H4 (cell line): ENCODE results near the gene ATG9B. TPM values are rescaled to one million over a fixed set of nuclear protein-coding genes. Genes with fewer than 3 reads are reported as not detected.

Source experiments
- DNase-seq: peaks from one replicate; pipeline ENCODE4 v3.0.0-alpha.2; 2015; ENCODE audit warnings: low spot score
- total RNA-seq: library from RNA; depleted of rRNA; stranded (reverse); fragments of >200 nt; shearing (Covaris generic); gene quantifications from 2 replicates; pipeline ENCODE4 v1.2.3, GENCODE V29; 2014; rRNA removed

Gene ATG9B, protein sequence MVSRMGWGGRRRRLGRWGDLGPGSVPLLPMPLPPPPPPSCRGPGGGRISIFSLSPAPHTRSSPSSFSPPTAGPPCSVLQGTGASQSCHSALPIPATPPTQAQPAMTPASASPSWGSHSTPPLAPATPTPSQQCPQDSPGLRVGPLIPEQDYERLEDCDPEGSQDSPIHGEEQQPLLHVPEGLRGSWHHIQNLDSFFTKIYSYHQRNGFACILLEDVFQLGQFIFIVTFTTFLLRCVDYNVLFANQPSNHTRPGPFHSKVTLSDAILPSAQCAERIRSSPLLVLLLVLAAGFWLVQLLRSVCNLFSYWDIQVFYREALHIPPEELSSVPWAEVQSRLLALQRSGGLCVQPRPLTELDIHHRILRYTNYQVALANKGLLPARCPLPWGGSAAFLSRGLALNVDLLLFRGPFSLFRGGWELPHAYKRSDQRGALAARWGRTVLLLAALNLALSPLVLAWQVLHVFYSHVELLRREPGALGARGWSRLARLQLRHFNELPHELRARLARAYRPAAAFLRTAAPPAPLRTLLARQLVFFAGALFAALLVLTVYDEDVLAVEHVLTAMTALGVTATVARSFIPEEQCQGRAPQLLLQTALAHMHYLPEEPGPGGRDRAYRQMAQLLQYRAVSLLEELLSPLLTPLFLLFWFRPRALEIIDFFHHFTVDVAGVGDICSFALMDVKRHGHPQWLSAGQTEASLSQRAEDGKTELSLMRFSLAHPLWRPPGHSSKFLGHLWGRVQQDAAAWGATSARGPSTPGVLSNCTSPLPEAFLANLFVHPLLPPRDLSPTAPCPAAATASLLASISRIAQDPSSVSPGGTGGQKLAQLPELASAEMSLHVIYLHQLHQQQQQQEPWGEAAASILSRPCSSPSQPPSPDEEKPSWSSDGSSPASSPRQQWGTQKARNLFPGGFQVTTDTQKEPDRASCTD
- 0.17 TPM in 1 of 2 replicates, not detected in the other for total RNA-seq

DNA sequence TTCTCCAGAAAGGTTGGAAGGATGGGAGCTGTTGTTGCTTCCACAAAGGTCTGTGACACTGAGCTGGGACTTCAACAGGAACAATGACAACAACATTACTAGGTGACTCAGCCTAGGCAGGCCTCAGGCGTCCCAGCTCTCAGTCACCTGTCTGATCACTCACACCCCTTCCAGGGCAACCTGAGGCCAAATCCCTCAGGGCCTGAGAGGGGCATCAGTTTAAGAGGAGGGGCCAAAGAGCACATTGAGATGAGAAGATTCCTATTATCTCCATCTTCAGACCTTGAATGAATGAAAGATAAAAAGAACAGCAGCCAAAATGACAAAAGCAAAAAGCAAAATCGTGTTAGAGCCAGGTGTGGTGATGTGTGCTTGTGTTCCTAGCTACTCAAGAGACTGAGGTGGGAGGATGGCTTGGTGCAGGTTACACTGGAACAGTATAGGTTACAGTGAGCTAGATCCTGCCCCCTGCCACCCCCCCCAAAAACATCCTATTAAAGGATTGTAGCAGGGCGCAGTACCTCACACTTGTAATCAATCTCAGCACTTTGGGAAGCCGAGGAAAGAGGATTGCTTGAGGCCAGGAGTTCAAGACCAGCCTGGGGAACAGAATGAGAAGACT, at the start of gene ATG9B:
Gene ATG9B (minus strand): TSS at position 60 of the 622 bp plus-strand sequence. CDS start 71 bp downstream, outside the sequence.
- no peak for DNase-seq

DNA sequence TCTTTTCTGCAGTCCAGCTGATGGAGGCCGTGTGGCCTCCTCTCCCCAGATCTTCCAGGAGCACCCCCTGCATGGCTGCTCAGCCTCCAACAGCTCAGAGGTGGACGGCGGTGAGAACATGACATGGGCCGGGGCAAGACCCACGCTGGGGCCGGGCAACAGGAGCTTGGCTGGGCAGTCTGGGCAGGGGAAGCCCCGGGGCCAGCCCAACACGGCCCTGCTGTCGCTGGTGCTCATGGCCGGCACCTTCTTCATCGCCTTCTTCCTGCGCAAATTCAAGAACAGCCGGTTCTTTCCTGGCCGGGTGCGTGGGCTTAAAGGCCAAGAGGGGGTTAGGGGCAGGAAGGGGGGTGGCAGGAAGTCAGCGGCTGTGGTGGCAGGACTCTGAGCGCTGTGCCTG, 49.7 kb upstream of the ATG9B start:
- DNase-seq: no peak

DNA sequence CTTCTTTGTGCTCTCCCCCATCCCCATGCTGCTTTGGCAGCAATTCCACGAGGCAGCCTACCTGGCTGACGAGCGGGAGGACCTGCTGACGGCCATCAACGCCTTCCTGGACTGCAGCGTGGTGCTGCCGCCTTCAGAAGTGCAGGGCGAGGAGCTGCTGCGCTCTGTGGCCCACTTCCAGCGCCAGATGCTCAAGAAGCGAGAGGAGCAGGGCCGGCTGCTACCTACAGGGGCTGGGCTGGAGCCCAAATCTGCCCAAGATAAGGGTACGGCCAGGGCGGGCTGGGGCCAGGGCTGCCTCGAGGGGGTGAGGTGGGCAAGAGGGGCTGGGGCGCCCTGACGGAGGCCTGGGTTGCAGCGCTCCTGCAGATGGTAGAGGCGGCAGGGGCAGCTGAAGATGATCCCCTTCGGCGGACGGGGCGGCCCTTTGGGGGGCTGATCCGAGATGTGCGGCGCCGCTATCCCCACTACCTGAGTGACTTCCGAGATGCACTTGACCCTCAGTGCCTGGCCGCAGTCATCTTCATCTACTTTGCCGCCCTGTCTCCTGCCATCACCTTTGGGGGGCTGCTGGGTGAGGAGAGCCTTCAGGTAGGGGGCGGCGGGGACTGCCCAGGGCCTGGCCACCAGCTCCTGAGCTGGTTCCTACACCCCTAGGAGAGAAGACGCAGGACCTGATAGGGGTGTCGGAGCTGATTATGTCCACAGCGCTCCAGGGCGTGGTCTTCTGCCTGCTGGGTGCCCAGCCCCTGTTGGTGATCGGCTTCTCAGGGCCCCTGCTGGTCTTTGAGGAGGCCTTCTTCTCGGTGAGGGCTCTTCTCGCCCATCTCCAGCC, 47.0 kb upstream of the ATG9B start:
- no peak for DNase-seq

DNA sequence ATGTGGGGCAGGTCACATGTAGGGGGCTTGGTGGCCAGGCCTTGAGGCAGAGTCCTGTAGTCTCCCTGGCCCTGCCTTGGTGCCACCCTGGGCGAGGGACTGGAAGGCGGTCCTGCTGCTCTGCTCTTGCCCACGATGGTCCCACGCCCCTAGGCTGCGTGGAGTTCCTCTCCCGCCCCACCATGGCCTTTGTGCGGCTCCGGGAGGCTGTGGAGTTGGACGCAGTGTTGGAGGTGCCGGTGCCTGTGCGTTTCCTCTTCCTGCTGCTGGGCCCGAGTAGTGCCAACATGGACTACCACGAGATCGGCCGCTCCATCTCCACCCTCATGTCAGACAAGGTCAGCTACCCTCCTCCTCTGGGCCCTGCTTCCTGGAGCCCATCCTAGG, 46.3 kb upstream of the ATG9B start:
- no peak for DNase-seq

DNA sequence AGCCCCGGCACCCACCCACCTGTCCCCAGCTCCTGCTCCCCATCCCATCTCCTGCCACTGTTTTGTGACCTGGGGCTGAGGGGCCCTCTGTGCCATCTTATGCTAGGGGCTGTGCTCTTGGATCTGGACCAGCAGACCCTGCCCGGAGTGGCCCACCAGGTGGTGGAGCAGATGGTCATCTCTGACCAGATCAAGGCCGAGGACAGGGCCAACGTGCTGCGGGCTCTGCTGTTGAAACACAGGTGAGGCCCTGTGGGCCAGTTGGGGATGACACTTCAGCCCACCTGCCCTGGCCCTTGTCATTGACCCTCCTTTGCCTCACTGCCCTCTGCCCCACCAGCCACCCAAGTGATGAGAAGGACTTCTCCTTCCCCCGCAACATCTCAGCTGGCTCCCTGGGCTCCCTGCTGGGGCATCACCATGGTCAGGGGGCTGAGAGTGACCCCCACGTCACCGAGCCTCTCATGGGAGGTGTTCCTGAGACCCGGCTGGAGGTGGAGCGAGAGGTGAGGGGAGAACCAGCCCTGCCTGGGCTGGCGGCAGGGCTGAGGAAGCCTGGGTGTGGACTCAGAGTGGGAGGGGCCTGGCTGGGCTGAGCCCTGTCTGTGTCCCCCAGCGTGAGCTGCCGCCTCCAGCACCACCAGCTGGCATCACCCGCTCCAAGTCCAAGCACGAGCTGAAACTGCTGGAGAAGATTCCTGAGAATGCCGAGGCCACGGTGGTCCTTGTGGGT, 45.7 kb upstream of the ATG9B start:
- no peak for DNase-seq

DNA sequence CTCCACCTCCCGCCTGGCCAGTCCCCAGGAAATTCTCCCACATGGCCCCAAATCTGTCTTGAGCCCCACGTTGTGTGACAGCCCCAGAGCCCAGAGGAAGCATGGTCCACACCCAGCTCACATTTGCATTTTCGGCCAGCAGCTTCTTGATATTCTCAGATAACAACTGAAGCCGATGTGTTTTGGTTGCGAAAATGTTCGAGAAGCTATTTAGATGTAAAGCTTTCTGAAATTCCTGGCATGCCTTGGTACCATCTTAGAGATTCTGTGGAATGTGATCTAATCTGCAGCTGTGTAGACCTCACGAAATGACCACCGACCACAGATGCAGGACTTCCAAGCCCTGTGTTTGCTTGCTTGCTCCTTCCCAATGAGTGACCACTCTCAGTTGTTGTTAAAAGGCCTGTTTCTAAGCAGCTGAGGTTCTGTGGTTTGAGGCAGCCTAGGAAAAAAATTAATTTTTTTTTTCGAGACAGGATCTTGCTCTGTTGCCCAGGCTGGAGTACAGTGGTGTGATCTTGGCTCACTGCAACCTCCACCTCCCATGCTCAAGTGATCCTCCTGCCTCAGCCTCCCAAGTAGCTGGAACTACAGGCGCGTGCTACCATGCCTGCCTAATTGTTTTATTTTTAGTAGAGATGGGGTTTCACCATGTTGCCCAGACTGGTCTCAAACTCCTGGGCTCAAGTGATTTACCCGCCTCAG, 43.9 kb upstream of the ATG9B start:
- DNase-seq: no peak

DNA sequence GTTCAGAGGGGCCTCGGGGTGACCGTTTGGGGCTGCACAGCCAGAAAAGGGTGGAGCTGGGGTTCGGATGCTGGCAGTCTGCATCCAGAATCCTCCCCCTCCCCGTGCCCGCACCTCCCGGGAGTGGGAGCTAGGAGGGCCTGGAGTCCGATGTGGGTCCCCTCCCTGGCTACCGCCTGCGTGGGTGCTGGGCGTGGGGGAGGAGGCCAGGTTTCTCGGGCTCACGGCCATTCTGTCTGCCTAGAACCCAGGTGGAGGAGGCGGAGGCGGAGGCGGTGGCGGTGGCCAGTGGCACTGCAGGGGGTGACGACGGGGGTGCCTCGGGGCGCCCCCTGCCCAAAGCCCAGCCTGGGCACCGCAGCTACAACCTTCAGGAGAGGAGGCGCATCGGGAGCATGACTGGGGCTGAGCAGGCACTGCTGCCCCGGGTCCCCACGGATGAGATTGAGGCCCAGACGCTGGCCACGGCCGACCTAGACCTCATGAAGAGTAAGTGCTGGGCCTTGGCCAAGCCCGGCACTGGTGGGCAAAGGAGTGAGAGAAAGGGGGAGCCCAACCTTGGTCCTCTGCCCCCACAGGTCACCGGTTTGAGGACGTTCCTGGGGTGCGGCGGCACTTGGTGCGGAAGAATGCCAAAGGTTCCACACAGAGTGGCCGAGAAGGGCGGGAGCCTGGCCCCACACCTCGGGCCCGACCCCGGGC, 42.1 kb upstream of the ATG9B start:
- no peak for DNase-seq

DNA sequence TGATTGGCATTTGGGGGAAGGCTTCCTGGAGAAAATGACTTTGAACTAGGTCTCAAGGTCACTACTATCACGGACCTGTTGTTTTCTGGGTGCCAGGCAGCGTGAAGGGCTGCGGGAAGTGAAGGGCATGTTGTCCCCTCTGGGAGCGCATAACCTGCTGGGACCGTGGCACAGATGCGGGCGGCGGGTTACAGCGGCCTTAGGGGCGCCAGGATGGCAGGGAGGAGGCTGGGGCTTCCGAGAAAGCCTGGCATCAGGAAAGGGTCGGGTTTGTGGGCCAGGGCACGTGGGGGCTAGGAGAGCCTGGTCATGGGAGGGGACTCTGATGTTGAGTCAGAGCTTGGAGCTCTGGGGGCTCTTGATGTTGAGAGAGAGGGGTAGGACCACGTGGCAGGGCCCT, 41.2 kb upstream of the ATG9B start:
- no peak for DNase-seq

DNA sequence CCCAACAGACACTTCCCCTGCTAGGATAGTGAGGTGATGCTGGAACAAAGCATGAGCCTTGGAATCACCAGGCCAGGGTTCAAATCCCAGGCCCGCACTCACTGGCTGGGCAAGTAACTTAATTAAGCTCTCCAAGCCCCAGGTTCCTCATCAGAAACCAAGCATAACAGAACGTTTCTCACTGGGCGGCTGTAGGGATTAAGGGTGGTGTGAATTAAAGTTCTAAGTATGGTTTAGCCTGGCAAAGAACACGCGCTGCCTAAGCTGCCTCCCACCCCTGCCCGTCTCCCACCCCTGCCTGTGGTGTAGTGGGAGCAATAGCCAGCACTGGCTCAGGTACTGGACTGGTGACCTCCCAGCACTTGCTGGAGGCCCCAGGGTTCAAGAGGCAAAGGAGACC, 40.7 kb upstream of the ATG9B start:
- DNase-seq: no peak

DNA sequence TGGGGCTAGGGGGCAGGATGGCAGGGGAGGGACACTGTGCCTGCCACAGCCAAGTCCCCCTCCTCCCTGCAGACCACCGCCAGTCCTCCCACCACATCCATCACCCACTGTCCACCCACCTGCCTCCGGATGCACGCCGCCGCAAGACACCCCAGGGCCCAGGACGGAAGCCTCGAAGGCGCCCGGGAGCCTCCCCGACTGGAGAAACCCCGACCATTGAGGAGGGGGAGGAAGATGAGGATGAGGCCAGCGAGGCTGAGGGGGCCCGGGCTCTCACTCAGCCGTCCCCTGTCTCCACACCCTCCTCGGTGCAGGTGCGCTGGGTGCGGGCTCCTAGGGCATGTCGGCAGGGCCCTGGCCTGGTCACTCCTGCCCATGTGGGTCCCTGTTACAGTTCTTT, 40.2 kb upstream of the ATG9B start:
- DNase-seq: no peak

DNA sequence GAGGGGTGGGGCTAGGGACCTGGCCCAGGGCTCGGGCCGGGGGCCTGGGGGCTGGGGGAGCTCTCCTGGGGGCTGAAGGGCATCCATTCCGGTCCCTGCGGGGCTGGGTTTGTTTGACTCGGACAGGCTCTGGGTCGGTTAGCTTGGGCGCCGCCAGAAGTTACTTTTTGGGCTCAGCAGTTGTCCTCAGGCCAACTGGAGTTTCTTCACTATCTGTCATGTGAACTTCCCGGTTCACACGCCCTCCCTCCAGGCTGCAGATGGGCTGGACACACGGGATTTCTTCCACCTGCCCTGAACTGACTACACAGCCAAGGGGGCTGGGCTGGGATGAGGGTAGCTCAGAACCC, 38.9 kb upstream of the ATG9B start:
- DNase-seq: no peak

DNA sequence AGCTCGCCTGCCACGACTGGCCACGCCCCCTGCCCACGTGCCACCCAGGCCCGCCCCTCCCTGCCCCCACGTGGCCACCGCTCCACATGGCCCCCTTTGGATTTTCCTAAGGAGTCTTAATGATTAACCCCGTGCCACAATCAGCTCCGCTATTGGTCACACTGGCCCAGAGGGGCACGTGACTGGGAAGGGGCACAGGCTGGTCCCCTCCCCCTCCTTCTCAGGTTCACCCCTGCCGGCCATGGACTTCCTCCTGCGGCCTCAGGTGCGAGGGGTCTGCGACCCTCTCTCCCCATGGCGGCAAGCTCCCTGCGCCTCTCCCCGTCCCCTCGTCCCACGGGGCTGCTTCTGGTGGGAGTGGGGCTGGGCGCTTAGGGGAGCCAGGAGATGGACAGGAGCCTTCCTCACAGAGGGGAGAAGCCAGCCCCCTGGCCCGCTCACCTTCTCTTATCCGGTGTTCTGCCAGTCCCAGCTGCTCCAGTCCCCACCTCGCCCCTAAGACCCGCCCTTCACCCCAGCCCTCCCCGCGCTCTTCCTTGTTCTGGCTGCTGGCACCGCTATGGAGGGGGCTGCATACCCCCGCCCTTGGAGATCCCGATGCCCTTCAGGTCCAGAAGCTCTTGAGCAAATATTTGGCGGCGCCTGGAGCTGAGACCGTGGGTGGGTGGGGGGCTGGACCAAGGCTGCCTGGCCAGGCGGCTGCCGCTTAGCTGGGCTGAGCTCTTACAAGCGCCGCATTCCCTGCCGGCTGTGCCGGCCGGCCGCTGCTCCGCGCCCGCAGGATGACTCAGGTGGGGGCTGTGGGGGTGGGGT, 38.3 kb upstream of the ATG9B start:
- DNase-seq: no peak

DNA sequence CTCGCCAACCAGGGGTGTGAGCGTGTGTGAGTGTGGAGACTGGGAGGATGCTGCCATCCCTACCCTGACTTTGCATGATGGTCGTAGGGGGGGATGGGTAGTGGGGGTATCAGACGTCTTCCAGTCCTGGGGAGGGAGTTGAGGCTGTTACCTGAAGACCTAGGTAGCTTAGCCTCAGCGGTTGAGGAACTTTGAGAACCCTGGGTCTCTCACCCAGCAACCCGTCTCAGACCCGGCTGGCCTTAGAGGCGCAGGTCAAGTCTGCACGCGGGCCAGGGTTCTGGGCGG, 37.8 kb upstream of the ATG9B start:
- DNase-seq: no peak

DNA sequence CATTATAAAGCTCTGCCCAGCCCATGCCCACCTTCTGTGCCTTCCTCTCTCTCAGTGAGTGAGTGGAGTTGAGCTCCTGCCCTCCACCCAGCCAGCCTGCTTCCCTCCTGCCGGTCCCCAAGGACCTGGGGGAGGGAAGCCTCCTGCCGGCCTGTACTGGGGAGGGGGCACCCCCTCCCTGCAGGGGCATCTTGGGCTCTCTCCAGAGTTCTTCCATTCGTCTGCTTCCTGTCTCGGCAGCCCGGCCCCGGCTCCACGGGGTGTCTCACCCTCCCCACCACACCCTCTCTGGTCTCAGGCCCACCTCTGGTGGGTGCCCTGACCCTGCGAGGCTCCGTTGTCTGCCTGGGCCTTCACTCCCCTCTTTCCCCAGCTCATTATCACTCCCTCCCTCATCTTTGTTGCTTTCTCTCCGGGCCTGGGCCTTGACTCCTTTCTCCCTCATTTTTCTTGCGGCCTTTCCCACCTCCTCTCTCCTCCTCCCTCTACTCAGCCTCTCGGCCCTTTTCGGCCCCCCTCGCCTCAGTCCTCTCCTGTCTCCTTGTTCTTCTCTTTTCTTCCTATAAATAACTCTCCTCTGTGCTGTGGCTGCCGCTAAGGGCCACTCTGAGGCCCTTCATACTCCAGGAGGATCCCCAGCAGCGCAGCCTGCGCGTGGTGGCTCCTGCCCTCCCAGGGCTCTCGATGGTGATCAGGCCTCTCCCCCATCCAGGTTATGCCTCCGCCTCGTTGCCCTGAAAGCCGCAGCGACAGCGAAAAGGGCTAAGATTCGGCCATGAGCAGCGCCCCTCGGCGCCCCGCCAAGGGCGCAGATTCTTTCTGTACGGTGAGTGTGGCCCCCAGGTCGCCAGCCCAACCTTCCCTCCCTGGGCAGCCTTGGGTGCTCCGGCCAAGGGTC, 37.2 kb upstream of the ATG9B start:
- no peak for DNase-seq

DNA sequence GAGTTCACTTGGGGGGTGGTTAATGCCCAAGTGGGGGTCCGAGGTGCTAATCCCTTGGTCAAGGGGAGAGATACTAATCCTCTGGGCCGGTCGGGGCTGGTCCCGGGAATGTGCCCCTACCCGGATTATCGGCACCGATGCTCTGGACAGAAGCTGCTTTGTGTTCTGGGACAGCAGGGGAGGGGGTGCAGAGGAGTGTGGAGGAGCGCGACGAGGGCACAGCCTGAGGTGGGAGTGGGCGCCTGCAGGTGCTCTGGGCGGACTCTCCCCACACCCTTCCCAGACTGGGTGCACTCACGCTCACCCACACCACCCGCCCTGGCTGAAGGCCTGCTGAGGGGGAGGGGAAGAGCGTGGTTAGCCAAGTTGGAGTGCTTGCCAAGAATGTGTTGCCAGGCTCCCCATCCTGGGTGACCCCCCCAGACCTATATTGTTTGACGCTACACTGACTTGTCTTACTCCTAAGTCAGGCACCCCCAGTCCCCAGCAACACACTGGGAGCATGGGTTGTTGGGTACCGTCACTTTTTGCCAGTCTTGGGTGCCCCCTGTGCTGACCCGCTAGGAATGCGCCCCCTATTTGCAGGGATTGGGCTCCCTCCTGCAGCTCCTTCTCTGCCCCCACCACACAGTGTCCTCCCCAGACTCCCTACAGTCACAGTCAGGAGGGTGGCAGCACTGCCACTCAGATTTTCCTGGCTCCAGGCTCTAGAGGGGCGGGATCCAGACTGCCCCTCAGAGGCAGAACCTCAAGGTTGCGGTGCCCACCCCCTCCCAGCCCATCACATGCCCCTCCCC, 36.3 kb upstream of the ATG9B start:
- peak; percentile 58 for DNase-seq

DNA sequence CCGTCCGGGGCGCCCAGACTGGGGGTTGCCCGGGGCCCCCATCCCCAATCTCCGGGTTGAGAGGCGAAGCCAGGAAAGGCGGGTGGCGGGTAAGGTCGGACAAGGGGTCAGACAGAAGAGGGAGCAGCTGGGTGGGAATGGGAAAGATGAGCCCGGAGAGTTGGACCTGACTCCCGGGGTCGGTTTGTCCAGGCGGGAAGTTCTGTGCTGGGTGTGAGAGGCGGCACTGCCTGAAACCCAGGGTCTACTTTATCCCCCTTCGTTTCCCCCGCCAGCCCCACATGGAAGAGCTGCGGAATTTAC, 35.8 kb upstream of the ATG9B start:
- no peak for DNase-seq
